NAMALWA (cell line): ENCODE results near the gene MVD.

Experiments used
- DNase-seq: peaks from one replicate; pipeline ENCODE4 v3.0.0-alpha.2; 2015; ENCODE audit warnings: low spot score

MVD gene

DNA sequence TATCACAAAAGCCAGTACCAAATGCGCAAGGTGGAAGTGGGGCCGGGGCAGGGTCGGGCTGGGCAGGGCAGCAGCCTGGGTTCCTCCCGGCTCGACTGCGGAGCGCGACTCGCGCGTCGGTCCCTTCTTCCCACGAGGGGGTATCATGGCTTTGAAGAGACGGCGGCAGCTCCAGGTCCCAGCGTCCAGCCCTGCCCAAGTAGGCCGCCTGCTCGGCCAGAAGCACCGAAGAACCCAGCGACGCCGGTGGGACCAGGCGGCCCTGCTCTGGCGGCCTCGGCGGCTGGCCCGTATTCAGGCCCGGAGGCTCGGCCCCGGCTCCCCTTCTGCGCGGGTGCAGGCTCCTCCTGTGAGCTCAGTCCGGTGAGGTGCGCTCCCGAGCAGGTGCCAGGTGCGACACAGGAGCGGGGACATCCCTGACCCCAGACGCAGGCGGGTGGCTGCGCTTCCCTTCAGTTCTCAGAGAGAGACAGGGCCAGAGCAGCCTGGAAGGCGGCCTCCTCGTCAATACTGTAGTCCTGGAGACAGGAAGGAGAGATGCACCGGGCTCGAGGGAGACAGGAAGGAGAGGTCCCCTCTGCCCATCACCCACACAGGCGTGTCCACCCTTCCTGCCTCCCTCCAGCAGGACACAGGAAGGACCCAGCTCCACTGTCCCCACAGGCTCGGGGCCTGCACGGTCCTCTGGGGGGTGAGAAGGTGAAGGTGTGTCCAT is 34.4 kb upstream of the MVD start:
- no peak for DNase-seq

DNA sequence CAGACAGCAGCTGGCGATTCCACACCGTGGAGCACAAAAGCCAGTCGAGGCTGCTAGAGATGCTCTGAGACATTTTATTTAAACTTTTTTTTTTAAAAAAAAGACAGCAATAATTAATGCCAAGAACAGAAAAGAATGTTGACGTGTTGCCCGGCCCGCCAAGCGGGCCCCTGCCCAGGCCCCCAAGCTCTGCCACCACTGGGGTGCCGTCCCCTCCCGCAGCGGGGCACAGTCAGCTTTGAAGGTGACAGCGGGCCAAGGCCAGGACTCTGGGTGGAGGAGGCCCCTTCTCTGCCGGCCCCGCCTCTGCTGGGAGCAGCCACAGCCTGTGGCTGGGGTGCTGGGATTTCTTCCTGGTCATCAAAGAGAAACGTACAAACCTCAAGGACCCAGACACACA is 33.5 kb upstream of the MVD start:
- DNase-seq = no peak

DNA sequence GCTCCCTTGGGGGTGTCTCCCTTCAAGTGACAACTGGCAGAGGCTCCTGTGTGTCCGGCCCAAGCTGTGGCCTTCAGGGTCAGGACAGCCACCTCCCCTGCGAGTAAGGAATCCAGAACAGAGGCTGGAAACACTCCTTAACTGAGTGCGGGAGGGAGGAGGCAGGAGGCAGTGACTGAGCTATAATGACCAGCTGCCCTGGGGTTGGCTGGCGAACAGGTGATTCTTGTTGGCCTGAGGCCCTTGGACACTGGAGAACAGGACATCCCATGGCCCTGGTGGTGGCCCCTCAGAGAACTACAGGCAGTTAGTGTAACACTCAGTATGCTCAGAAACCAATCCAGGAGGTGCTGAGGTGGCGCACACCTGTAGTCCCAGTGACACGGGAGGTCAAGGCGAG is 32.9 kb upstream of the MVD start:
- no peak for DNase-seq

DNA sequence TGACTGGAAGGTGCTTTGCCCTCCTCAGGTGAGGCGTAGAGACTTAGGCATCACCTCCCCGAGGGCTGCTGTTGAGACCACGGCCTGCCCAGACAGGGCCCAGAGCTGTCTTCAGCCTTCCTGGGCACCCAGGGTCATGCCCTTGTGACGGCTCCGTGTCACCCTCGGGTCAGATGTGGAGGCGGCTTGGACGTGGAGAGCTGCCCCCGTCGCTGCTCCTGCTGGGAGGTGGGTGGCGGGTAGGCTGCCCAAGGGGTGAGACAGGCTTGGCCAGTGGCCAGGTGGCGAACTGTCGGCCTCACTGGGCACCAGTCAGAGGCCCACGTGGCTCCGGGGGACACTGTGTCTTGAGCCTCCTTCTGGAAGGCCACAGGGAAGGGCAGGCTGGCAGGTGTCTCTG is 32.3 kb upstream of the MVD start:
- no peak for DNase-seq

DNA sequence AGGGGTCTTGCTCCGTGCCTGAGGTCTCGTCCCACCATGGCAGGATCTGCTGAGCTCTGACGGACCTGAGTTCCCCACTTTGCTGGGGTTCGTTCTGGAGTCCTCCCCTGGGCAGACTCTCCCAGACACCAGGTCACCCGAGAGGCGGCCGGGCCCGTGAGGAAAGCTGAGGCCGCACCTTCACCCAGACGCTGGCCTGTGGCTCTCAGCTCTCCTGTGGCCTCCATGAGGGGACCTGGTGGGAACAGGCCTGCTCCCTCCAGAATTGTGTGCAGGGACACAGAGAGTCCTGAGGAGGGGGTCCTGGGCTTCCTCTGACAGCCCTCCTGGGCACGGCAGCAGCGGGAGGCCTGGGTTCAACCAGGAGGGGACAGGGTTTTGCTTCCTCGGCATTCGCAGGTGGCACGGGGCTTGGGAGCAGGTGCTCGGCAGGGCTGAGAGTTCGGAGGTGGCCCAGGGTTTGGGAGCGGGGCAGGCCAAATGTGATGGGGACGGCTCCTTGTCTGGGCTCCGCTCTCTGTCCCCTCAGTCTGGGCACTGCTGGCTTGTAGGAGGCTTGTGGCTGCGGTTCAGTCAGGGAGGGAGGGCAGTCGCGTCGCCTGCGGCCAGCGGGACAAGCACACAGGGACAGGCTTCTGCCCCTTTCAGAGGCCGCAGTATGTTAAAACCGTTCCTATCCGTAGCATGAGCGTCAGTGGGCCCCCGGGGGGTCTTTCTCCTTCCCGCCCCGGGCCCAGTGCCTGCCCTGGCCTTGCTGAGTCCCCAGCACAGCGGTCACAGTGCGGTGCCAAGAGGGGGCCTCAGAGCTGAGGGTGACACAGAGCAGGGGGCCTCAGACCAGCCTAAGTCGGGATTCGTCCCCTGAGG is 31.6 kb upstream of the MVD start:
- no peak for DNase-seq

DNA sequence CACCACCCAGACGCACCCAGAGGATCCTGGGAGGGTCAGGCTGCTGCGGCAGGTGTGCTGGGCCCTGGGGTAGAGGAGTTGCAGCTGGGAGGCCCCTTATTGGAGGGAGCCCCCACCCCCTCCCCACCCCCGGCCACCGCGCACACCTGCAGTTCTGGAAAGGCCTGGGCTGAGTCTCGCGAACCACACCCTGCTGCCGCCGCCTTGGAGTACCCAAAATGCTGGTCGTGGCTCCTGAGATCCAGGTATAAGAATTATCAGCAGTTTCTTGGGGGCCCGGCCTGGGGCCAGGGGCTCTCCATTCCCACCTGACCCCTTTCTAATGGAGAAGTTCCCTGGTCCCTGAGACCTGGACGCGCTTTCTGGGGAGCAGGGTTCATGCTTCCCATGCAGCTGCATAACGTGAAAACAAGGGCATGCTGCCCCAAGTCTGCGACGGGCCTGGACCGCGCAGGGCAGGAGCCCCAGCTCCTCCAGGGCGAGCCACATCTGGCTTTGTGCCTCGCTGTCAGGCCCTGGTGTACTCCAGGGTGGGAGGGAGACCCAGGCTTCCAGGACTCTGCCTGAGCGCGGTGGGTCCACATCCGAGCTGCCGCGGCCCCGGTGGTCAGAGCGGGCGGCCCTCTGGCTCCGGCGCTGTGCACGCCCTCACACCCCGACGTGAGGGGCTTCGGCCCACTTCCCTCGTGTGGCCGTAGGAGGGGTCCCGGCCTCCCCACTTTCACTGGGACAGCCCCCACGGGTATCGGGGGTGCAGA is 30.7 kb upstream of the MVD start:
- no peak for DNase-seq

DNA sequence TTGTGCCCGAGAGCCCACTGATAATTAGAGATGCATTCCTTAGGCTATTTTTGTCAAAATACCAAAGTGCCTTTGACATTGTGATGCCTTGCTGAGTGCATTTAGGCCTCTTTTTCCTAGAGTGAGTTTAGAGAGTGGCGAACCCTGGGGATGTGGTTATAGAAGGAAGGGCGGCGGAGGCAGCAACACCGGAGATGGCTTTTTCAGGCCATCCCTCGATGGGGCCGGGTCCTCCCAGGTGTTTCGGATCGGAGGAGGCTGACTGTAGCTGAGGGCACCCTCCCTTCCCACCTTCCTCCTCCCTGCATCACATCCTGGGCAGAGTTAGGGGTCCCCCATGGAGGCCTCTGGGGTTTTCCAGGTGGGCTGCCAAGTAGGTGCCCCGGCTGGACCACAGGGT is 30.0 kb upstream of the MVD start:
- DNase-seq = no peak

DNA sequence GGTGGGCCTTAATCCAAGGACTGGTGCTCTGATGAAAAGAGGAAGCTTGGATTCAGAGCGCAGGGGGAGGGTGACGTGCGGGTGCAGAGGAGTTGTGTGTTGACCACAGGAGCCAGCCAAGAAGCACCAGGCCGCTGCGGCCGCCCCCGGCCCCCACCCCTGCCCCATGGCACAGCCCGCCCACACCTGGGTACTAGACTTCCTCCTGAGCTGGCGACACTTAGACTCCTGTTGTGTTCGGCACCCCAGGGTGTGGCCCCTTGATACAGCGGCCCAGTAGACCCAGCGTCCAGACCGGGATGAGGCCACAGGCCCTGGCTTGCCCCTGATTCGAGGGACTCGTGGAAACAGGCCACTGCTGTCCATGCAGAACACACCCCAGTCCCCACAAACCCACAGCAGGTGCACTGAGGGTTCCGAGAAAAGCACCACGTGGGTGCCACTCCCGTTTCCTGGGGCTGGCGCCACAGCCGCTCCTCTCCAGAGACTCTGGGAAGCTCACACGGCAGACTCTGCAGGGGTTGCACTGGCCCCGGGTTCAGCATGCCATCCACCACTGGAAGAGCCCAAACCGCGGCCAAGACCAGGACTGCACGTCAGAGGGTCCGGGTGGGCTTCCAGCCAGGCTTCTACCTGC is 29.2 kb upstream of the MVD start:
- no peak for DNase-seq

DNA sequence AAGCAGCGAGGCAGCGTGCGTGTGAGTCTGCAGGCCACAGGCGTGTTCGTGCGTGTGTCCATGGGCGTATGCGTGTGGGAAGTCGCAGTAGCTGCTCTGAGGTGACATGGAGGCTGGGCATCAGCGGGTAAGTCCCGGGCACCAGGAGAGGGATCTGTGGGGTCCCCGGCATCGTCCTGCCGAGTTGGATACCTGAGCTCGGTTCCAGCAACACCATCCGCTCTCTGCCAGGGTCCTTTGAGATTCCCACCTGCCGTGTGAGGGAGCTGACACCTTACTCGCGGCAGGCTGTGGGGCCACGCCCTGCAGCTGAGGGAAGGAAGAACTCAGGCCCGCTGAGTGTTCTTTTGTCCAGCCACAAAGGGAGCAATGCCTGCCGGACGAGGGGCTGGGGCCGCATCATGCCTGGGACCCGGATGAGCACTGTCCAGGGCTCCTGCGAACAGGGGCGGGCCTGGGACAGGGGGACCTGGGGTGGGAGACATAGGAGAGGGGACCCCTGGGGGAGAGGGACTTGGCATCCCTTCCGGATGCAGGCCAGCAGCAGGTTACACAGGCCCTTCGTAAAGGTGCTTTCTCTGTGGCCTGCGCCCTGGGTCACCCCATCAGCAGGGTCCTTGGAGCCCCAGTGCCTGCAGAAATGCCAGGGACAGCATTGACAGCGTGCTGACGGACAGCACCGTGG is 28.4 kb upstream of the MVD start:
- DNase-seq = no peak

DNA sequence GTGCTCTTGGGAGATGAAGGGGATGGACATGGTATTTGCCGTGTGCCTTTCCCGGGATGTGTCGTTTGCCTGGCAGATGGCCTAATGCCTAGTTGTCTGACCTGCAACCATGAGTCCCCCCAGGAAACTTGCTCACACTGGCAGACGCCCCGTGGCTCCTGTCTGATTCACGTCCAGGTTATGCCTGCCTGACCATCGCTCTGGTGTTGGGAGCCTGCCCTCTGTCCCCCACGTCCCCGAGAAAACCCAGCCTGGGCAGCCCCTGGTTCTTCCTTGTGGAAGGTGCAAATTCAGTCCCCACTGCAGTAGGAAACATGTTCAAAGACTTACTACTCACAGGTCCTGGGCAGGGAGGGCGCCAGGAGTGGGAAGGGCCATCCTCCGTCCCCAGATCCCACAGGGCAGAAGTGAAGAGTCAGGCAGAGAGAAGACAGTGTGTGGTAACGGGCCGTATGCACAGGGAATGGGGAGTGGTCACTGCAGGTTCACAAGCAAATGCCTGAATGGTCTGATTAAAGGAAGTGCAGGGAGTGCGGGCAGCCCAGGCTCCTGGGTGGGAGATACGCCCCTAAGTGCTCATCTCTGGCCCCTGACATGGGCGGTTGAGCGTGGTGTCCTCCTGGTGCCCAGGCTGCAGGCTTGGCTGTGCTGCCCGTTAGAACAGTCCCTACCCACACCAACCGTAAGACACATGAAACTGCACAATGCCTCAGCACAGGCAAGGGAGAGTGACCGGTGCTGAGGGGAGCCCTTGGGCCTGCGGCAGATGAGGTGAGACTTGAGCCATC is 27.6 kb upstream of the MVD start:
- no peak for DNase-seq

DNA sequence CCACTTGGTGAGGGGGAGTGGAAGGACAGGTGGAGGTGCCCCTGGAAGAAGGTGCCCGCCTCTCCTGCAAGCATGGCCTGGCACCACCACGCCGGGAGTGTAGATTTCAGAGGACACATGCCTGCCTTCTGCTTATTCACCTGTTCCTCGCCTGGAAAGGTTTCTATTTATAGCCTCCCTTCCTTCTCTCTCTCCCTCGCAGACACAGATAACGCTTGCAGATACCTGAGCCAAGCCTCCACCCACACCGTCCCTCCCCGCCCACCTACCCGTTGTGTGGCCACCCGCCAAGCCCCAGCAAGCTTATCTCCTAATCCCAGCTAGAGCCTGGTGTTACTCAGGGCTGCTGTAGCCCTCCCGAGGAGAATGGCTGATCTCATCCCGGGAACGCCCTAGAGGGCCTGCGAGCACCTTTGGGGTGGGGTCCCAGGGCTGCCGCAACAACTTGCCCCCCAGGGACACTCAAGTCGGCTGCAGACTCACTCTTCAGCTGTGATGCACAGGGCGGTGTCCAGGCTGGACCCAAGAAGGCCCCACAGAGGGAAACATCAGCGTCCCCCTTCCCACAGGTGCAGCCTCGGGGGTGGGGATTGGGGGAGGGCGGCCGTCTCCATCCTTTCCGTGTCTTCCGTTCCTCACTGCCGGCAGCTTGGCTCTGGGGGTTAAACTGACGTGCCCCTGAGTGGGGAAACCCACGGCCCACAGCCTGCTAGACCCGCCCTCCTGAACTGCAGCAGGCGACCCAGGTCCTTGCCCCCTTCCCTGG is 25.3 kb upstream of the MVD start:
- DNase-seq = no peak

DNA sequence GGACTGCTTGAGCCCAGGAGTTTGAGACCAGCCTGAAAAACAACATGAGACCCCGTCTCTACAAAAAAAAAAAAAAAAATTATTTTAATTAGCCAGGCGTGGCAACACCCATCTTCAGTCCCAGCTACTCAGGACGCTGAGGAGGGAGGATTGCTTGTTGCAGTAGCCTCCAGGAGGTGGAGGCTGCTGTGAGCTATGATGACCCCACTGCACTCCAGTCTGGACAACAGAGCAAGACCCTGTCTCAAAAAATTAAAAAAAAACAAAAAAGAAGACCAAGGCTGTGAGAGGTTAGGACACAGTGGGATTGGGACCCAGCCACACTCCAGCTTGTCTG is 24.8 kb upstream of the MVD start:
- DNase-seq = no peak

DNA sequence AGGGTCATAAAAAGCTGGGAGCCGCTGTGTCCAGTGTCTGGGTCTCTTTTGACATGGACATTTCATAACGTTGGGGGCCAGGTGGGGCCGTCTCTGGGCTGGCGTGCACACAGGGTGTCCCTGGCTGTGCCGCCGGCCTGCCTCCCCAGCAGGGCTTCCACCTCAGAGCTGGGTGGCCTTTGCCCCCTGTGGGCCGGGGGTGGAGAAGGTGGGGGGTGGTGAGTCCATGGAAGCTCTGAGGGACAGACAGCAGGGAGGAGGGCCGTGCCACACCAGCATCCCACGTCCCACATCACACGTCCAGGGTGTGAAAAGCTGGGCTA is 24.3 kb upstream of the MVD start:
- DNase-seq = no peak

DNA sequence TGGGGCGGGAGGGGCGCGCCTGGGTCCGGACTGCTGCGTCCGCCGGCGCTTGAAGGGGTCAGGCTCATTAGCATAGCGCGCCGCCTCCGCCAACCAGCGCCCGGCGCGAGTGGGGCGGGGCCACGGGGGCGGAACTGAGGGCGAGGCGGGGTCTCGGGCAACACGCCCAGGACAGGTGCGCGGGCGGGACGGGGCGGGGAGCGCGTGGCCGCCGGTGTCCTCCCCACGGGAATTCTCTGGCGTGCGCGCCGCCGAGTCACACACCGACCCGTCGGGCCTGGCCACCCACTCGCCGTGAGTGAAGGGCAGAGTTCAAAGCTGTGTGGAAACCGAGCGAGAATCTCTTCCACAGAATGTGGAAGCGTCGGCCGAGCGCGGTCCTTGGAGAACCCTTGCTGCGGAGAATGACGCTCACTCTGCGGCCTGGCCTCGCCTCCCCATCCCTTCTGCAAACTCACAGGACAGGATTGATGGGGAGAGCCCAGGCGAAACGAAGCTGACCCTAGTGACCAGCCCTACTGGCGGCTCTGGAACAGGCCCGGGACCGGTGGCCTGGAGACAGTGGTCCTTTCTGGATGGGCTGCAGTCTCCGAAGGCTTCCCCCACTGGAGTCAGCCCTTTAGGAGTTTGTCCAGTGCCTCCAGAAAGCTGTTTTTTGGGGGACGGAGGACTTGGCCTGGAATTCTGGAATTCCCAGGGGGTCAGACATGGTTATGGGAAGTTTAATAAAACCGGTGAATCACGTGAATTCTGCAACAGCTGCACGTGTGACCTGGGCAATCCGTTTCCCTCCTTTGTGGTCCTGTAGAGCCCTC is 23.8 kb upstream of the MVD start, which contains the start of gene SNAI3:
SNAI3 (minus strand) TSS at position 69 of the 815 bp plus-strand sequence. CDS start 101 bp downstream, outside the sequence.
- DNase-seq = peak; percentile 88

DNA sequence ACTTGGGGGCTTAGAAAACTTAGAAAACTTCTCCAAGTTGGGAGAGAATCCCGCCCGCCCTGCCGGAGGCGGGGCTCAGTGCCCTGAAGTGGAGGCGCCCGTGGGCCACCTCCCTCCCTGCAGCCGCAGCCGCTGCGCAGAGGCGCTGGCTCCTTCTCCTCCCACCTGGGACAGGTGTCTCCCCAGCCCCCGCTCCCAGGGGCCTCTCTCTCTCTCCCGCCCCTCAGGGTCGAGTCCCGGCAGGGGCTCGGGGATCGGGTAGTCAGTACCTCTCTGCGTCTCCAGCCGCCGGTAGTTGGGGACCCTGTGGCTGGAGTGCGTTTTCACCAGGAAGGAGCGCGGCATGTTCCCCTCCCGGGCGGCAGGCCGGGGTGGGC is 23.2 kb upstream of the MVD start:
- no peak for DNase-seq

DNA sequence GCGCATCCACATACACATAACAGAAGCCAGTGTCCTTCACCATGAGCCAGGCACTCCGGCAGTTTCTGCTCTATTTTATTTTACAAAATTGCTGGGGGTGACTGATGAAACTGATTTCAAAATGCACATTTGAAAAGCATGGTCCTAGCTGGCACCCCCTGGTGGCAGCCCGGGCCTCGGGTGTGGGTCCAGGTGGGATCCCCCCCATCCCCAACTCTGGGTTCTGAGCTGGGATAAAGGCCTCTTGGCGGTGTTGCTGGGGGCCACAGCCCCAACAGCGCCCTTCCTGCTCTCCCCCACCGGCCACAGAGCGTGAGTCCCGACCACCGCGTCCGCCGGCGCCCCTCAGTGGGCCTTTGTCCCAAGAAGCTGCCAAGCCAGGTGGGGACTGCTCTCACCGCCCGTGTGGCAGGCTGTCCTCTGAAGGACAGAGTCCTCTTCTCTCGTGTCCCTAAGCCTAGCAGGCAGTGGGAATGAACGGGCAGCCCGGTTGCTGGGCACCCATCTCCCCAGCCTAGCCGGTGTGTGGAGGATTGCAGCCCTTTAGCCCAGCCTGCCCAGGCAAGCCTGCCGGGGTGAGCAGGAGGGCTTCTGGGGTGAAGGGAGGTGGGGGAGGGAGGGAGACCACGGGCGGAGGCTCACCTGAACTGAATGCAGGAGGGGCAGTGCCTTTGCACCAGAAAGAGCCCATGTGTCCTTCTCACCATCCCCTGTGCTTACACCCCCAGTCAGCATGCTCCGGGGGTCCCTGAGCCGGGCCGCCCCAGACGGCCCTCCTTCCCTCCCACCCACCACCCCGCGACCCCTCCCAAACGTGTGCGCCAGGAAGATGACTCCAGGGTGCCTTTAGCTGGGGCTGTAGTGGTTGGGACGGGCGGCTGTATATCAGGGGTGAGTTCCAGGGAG is 22.5 kb upstream of the MVD start:
- DNase-seq = peak; percentile 75

DNA sequence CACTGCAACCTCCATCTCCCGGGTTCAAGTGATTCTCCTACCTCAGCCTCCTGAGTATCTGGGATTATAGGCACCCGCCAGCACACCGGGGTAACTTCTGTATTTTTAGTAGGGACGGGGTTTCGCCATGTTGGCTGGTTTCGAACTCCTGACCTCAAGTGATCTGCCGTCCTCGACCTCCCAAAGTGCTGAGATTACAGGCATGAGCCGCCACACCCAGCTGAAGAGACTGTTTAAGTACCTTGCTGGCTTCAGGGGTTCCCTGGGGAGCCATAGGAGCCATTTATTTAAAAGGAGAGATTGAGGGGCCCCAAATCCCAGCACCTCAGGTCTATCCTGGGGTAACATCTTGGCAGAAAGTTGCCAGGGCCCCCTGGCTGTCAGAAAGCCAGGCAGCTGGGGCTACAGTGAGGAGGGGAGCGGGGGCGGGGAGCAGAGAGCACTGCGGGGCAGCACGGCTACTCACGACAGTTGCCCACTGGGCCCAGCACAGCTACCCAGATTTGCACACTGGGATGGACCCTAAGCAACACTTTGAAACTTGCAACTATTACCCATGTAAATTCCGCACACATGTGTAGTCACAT is 21.8 kb upstream of the MVD start:
- DNase-seq = no peak
